ENCODE results near the gene PRKN. TPM values are rescaled to one million over a fixed set of nuclear protein-coding genes. Genes with fewer than 3 reads are reported as not detected.

Gene PRKN
- total RNA-seq, 4 donors from 2014 or later: 5.2 to 121 (median 6.9) TPM

- intact Hi-C loops (cut with DNase I): no loop called here
- no peak for TF ChIP-seq CTCF (IDR thresholded peaks at IDR 0.05)
- no peak for TF ChIP-seq POLR2A (IDR thresholded peaks at IDR 0.05)
- H3K4me3 ChIP-seq (replicated peaks in 1 of 3): no peak overlapping the region
- no peaks in the 10 kb centered on the region for H3K27me3 ChIP-seq
- no peaks in the 10 kb centered on the region for H3K36me3 ChIP-seq
- DNase-seq: no peak
- WGBS, 2 donors: 91 to 94% methylated on average over 3 of the region's 3 CpGs
- H3K27ac ChIP-seq: no peak overlapping the region
- no peaks in the 10 kb centered on the region for H3K4me1 ChIP-seq
- no peaks in the 10 kb centered on the region for H3K9me3 ChIP-seq
Observed at GRCh38 chr6:162315291-162315690, 412.3 kb downstream of the PRKN start.

- intact Hi-C loops (cut with DNase I): no loop called here
- TF ChIP-seq POLR2A (IDR thresholded peaks at IDR 0.05) (no peak), CTCF (IDR thresholded peaks at IDR 0.05) (no peak)
- no peak overlapping the region for H3K27ac ChIP-seq
- DNase-seq: no peak
- H3K9me3 ChIP-seq: no peaks in the 10 kb centered on the region
- 90 to 93% methylated on average over 4 of the region's 4 CpGs for WGBS, 2 donors
- H3K27me3 ChIP-seq: no peaks in the 10 kb centered on the region
- H3K4me3 ChIP-seq (replicated peaks in 1 of 3): no peak overlapping the region
- H3K36me3 ChIP-seq: no peaks in the 10 kb centered on the region
- H3K4me1 ChIP-seq: no peaks in the 10 kb centered on the region
Observed at GRCh38 chr6:162313922-162314660, 413.5 kb downstream of the PRKN start.

GRCh38 chr6:162307865-162308264 is 419.7 kb downstream of the PRKN start:
- intact Hi-C loops (cut with DNase I): no loop called here
- 78 to 83% methylated on average over 5 of the region's 5 CpGs for WGBS, 2 donors
- no peak overlapping the region for H3K4me3 ChIP-seq (replicated peaks in 1 of 3)
- TF ChIP-seq CTCF (IDR thresholded peaks at IDR 0.05) (no peak), POLR2A (IDR thresholded peaks at IDR 0.05) (no peak)
- no peaks in the 10 kb centered on the region for H3K27me3 ChIP-seq
- H3K27ac ChIP-seq: no peak overlapping the region
- H3K4me1 ChIP-seq: no peaks in the 10 kb centered on the region
- no peaks in the 10 kb centered on the region for H3K36me3 ChIP-seq
- DNase-seq: no peak
- no peaks in the 10 kb centered on the region for H3K9me3 ChIP-seq

- no peaks in the 10 kb centered on the region for H3K4me1 ChIP-seq
- WGBS, 2 donors: 52 to 58% methylated on average over 7 of the region's 7 CpGs
- TF ChIP-seq POLR2A (IDR thresholded peaks at IDR 0.05): no peak
- no peak for TF ChIP-seq CTCF (IDR thresholded peaks at IDR 0.05)
- DNase-seq: peak; percentile 64 to 85
- no peaks in the 10 kb centered on the region for H3K9me3 ChIP-seq
- intact Hi-C loops (cut with DNase I): no loop called here
- no peaks in the 10 kb centered on the region for H3K36me3 ChIP-seq
- no peak overlapping the region for H3K27ac ChIP-seq
- H3K27me3 ChIP-seq: no peaks in the 10 kb centered on the region
- no peak overlapping the region for H3K4me3 ChIP-seq (replicated peaks in 1 of 3)
Observed at GRCh38 chr6:162306616-162307015, 420.9 kb downstream of the PRKN start.

- 85 to 88% methylated on average over 6 of the region's 6 CpGs for WGBS, 2 donors
- H3K27me3 ChIP-seq: no peaks in the 10 kb centered on the region
- no peak overlapping the region for H3K27ac ChIP-seq
Observed at GRCh38 chr6:162301128-162301527, 426.4 kb downstream of the PRKN start.

More at GRCh38 chr6:162301128-162301527, 426.4 kb downstream of the PRKN start:
- Histone ChIP-seq H3K4me1 (no peaks in the 10 kb centered on the region), H3K36me3 (no peaks in the 10 kb centered on the region), H3K9me3 (no peaks in the 10 kb centered on the region), H3K4me3 (replicated peaks in 1 of 3) (no peak overlapping the region)
- no peak for DNase-seq
- no peak for TF ChIP-seq POLR2A (IDR thresholded peaks at IDR 0.05)
- TF ChIP-seq CTCF (IDR thresholded peaks at IDR 0.05): no peak
- intact Hi-C loops (cut with DNase I): no loop called here

Data from thyroid gland (tissue), 4 donors.